Measurements from ENCODE around the gene AIF1L. TPM values are rescaled to one million over a fixed set of nuclear protein-coding genes. Genes with fewer than 3 reads are reported as not detected.

AIF1L gene
- total and polyA plus RNA-seq, 4 donors: 0.61 to 1.8 (median 1.2) TPM

DNA sequence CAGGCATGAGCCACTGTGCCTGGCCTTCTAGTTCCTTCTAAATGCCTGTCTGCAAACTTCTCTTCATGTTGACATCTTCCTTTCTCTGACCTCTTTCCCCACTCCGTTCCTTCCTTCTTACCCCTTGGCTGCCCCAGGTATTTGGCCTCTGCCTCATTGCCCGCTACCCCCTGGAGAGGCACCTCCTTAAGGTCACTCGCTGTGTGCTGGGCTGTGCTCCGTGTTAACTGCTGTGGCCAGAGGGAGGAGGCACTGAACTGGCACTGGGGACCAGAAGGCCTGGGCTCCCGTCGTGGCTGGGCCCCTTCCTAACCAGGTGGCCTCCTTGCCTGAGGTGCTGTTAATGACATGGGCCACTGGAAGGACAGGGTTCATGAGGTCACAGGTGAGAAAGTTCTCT lies 48.0 kb upstream of the AIF1L start:
- Histone ChIP-seq H3K27ac (ENCODE audit: low read depth in 1 of 2, low read length in 2 of 2) (no peak overlapping the region), H3K4me3 (ENCODE audit: low read depth in 1 of 3, low read length in 3 of 3) (no peak overlapping the region), H3K4me1 (ENCODE audit: control insufficient read depth in 4 of 4, insufficient read depth in 4 of 4, low read length in 3 of 4) (peaks cover 0 to 1% (median 0%) of the 10 kb centered on the region in 4 donors), H3K9me3 (ENCODE audit: control insufficient read depth in 4 of 4, low read length in 3 of 4) (no peaks in the 10 kb centered on the region), H3K9ac (ENCODE audit: low read depth in 1 of 2, low read length in 2 of 2) (no peak overlapping the region), H3K27me3 (ENCODE audit: control insufficient read depth in 4 of 4, insufficient read depth in 4 of 4, low read length in 3 of 4) (peaks cover 0 to 7% (median 0%) of the 10 kb centered on the region in 4 donors), H3K36me3 (ENCODE audit: control insufficient read depth in 4 of 4, insufficient read depth in 3 of 4, low read depth in 1 of 4, low read length in 3 of 4) (no peaks in the 10 kb centered on the region)
- TF ChIP-seq RXRA (IDR thresholded peaks at IDR 0.05) (no peak), FOXA2 (IDR thresholded peaks at IDR 0.05) (no peak), SP1 (IDR thresholded peaks at IDR 0.05) (no peak), RAD21 (IDR thresholded peaks at IDR 0.05) (no peak), GABPA (IDR thresholded peaks at IDR 0.05 in 1 of 2, conservative IDR thresholded peaks at IDR 0.05 in 1 of 2) (no peak)
- TF ChIP-seq, protein P1, sequence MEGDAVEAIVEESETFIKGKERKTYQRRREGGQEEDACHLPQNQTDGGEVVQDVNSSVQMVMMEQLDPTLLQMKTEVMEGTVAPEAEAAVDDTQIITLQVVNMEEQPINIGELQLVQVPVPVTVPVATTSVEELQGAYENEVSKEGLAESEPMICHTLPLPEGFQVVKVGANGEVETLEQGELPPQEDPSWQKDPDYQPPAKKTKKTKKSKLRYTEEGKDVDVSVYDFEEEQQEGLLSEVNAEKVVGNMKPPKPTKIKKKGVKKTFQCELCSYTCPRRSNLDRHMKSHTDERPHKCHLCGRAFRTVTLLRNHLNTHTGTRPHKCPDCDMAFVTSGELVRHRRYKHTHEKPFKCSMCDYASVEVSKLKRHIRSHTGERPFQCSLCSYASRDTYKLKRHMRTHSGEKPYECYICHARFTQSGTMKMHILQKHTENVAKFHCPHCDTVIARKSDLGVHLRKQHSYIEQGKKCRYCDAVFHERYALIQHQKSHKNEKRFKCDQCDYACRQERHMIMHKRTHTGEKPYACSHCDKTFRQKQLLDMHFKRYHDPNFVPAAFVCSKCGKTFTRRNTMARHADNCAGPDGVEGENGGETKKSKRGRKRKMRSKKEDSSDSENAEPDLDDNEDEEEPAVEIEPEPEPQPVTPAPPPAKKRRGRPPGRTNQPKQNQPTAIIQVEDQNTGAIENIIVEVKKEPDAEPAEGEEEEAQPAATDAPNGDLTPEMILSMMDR (IDR thresholded peaks at IDR 0.05; ENCODE audit: low read depth, low read length, missing input control): no peak
- 47% methylated on average over 6 of the region's 6 CpGs for WGBS
- no peak for DNase-seq (ENCODE audit: low spot score)

DNA sequence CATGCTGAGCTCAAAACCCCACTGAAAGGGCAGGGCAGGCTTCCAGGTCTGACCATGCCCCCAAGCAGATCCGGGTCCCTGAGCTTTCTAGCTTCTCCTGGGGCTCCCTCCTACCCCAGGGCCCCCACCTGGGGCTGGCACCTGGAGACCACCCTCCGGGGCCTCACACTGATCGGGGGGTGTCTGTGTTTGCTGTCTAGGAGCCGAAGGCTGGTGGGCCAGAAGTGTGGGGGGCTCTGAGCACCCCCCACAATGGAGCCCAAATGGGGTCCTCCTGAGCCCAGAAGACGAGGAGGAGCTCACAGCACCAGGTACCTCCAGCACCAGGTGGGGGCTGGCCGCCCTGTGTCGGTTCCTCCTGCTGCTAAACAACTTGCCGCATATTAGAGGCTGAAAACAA lies 47.5 kb upstream of the AIF1L start:
- Histone ChIP-seq H3K36me3 (ENCODE audit: control insufficient read depth in 4 of 4, insufficient read depth in 3 of 4, low read depth in 1 of 4, low read length in 3 of 4) (no peaks in the 10 kb centered on the region), H3K9ac (ENCODE audit: low read depth in 1 of 2, low read length in 2 of 2) (no peak overlapping the region), H3K27me3 (ENCODE audit: control insufficient read depth in 4 of 4, insufficient read depth in 4 of 4, low read length in 3 of 4) (peaks cover 0 to 7% (median 0%) of the 10 kb centered on the region in 4 donors), H3K4me3 (ENCODE audit: low read depth in 1 of 3, low read length in 3 of 3) (no peak overlapping the region), H3K4me1 (ENCODE audit: control insufficient read depth in 4 of 4, insufficient read depth in 4 of 4, low read length in 3 of 4) (peaks cover 0 to 1% (median 0%) of the 10 kb centered on the region in 4 donors), H3K27ac (ENCODE audit: low read depth in 1 of 2, low read length in 2 of 2) (no peak overlapping the region), H3K9me3 (ENCODE audit: control insufficient read depth in 4 of 4, low read length in 3 of 4) (no peaks in the 10 kb centered on the region)
- WGBS: 92% methylated on average over 8 of the region's 8 CpGs
- DNase-seq (ENCODE audit: low spot score): no peak
- TF ChIP-seq RAD21 (IDR thresholded peaks at IDR 0.05): no peak
- TF ChIP-seq RXRA (IDR thresholded peaks at IDR 0.05): no peak
- no peak for TF ChIP-seq JUND (IDR thresholded peaks at IDR 0.05)

DNA sequence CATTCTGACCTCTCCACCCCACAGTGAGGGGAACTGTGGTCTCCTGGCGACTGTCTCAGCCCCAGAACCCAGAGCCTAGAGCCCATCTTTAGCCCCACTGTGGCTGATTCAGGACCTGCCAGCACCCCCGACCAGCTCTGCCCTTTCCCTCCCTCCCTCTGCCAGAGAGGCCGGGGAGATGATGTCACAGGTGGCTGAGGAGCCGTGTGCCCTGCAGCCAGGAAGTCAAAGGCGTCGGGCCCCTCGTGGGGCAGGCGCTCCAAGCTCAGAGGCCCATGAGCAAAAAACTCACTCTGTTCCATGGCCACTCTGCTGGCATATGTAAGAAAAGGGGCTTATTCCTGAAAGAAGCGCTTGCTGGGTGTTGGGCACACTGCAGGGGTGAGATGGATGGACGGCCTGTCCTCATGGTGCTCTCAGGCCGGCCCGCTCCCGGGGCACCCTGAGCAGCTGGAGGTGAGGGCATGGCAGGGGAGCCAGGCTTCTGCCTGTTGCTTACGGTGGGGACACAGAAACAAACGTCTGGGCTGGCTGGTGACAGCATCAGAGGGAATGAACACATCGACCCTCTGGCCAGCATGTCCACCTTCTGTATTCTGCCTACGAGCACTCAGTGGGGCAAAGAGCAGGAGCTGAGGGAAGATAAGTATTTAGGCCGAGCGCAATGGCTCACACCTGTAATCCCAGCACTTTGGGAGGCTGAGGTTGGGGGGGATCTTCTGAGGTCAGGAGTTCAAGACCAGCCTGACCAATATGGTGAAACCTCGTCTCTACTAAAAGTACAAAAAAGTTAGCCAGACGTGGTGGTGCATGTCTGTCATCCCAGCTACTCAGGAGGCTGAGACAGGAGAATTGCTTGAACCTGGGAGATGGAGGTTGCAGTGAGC lies 46.3 kb upstream of the AIF1L start:
- Histone ChIP-seq H3K27ac (ENCODE audit: low read depth in 1 of 2, low read length in 2 of 2) (no peak overlapping the region), H3K27me3 (ENCODE audit: control insufficient read depth in 4 of 4, insufficient read depth in 4 of 4, low read length in 3 of 4) (peaks cover 0 to 7% (median 0%) of the 10 kb centered on the region in 4 donors), H3K9me3 (ENCODE audit: control insufficient read depth in 4 of 4, low read length in 3 of 4) (no peaks in the 10 kb centered on the region), H3K36me3 (ENCODE audit: control insufficient read depth in 4 of 4, insufficient read depth in 3 of 4, low read depth in 1 of 4, low read length in 3 of 4) (no peaks in the 10 kb centered on the region), H3K4me3 (ENCODE audit: low read depth in 1 of 3, low read length in 3 of 3) (no peak overlapping the region), H3K4me1 (ENCODE audit: control insufficient read depth in 4 of 4, insufficient read depth in 4 of 4, low read length in 3 of 4) (peaks cover 0 to 1% (median 0%) of the 10 kb centered on the region in 4 donors), H3K9ac (ENCODE audit: low read depth in 1 of 2, low read length in 2 of 2) (no peak overlapping the region)
- no peak for DNase-seq (ENCODE audit: low spot score)
- 61% methylated on average over 21 of the region's 21 CpGs for whole genome bisulfite sequencing
- TF ChIP-seq EGR1 (IDR thresholded peaks at IDR 0.05; ENCODE audit: low read depth in 2 of 2): no peak
- TF ChIP-seq YY1 (IDR thresholded peaks at IDR 0.05): no peak
- no peak for TF ChIP-seq HNF4A (conservative IDR thresholded peaks at IDR 0.05)
- TF ChIP-seq SP1 (IDR thresholded peaks at IDR 0.05): no peak
- TF ChIP-seq RXRA (IDR thresholded peaks at IDR 0.05): no peak
- TF ChIP-seq, protein P2, sequence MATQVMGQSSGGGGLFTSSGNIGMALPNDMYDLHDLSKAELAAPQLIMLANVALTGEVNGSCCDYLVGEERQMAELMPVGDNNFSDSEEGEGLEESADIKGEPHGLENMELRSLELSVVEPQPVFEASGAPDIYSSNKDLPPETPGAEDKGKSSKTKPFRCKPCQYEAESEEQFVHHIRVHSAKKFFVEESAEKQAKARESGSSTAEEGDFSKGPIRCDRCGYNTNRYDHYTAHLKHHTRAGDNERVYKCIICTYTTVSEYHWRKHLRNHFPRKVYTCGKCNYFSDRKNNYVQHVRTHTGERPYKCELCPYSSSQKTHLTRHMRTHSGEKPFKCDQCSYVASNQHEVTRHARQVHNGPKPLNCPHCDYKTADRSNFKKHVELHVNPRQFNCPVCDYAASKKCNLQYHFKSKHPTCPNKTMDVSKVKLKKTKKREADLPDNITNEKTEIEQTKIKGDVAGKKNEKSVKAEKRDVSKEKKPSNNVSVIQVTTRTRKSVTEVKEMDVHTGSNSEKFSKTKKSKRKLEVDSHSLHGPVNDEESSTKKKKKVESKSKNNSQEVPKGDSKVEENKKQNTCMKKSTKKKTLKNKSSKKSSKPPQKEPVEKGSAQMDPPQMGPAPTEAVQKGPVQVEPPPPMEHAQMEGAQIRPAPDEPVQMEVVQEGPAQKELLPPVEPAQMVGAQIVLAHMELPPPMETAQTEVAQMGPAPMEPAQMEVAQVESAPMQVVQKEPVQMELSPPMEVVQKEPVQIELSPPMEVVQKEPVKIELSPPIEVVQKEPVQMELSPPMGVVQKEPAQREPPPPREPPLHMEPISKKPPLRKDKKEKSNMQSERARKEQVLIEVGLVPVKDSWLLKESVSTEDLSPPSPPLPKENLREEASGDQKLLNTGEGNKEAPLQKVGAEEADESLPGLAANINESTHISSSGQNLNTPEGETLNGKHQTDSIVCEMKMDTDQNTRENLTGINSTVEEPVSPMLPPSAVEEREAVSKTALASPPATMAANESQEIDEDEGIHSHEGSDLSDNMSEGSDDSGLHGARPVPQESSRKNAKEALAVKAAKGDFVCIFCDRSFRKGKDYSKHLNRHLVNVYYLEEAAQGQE (IDR thresholded peaks at IDR 0.05): no peak
- TF ChIP-seq, protein P3, sequence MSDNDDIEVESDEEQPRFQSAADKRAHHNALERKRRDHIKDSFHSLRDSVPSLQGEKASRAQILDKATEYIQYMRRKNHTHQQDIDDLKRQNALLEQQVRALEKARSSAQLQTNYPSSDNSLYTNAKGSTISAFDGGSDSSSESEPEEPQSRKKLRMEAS (IDR thresholded peaks at IDR 0.05): no peak
- TF ChIP-seq, protein P4, sequence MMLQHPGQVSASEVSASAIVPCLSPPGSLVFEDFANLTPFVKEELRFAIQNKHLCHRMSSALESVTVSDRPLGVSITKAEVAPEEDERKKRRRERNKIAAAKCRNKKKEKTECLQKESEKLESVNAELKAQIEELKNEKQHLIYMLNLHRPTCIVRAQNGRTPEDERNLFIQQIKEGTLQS (IDR thresholded peaks at IDR 0.05): no peak
- TF ChIP-seq GABPA (IDR thresholded peaks at IDR 0.05 in 1 of 2, conservative IDR thresholded peaks at IDR 0.05 in 1 of 2): no peak
- no peak for TF ChIP-seq RAD21 (IDR thresholded peaks at IDR 0.05)
- TF ChIP-seq FOXA2 (IDR thresholded peaks at IDR 0.05): no peak
- TF ChIP-seq FOXA1 (IDR thresholded peaks at IDR 0.05): no peak
- TF ChIP-seq, protein P1 (IDR thresholded peaks at IDR 0.05; ENCODE audit: low read depth, low read length, missing input control): no peak
- TF ChIP-seq TAF1 (conservative IDR thresholded peaks at IDR 0.05): no peak
